Upper lobe of right lung (tissue), 1 donor: ENCODE measurements around the gene FKBP2. TPM values are rescaled to one million over a fixed set of nuclear protein-coding genes. Genes with fewer than 3 reads are reported as not detected.

Experiments
- ATAC-seq: fragments of 200-7000 bp; cut with Tn5 transposase; one replicate; pipeline ENCODE4 v1.9.1; 2020; ENCODE audit warnings: mild to moderate bottlenecking, moderate library complexity
- DNase-seq: peaks from one replicate; pipeline ENCODE4 v3.0.0-alpha.2; 2020
- H3K27ac ChIP-seq: fragments of 200-600 bp; one replicate; pipeline ENCODE4 v1.8.0; 2022
- H3K27me3 ChIP-seq: fragments of 200-600 bp; one replicate; pipeline ENCODE4 v1.8.0; 2022; ENCODE audit warnings: mild to moderate bottlenecking
- H3K36me3 ChIP-seq: fragments of 200-600 bp; one replicate; pipeline ENCODE4 v1.8.0; 2022
- H3K4me1 ChIP-seq: fragments of 200-600 bp; one replicate; pipeline ENCODE4 v1.8.0; 2022
- H3K4me3 ChIP-seq: fragments of 200-600 bp; one replicate; pipeline ENCODE4 v1.8.0; 2022; ENCODE audit warnings: mild to moderate bottlenecking
- H3K9me3 ChIP-seq: fragments of 200-600 bp; one replicate; pipeline ENCODE4 v1.8.0; 2022
- CTCF ChIP-seq: fragments of 200-600 bp; IDR thresholded peaks from one replicate; pipeline ENCODE4 v1.8.0; 2022; ENCODE audit warnings: antibody characterized with exemption
- intact Hi-C: fragments of 100-400 bp; cut with DNase I; formaldehyde crosslinking; loops from one replicate; pipeline ENCODE4 v1.11.0; 2022
- total RNA-seq: library from RNA; stranded (reverse); fragmentation: NEBNext Ultra II Directional; extraction: Animal tissue kit (Norgen Biotek cat#: 25700); gene quantifications from one replicate; pipeline ENCODE4 v1.2.1, GENCODE V29; 2021
- donor health status: DM: no; HTN: yes; CAD: no; lungs with severe emphysema.

FKBP2 gene
- total RNA-seq, 1 donor from 2014 or later, result 53.9 TPM

GRCh38 chr11:64261556-64262080 is 20.7 kb downstream of the FKBP2 start:
- H3K27me3 ChIP-seq, result no peaks in the 10 kb centered on the region
- no peak for ATAC-seq
- no peaks in the 10 kb centered on the region for H3K9me3 ChIP-seq
- peaks cover 79% of the 10 kb centered on the region for H3K36me3 ChIP-seq
- no peak for TF ChIP-seq CTCF
- intact Hi-C loops, result no loop called here
- no peak for DNase-seq
- no peak overlapping the region for H3K4me3 ChIP-seq
- H3K27ac ChIP-seq, result no peak overlapping the region
- H3K4me1 ChIP-seq, result no peaks in the 10 kb centered on the region

- H3K4me1 ChIP-seq, result peaks cover 5% of the 10 kb centered on the region
- H3K9me3 ChIP-seq, result no peaks in the 10 kb centered on the region
- H3K4me3 ChIP-seq, result no peak overlapping the region
- peaks cover 74% of the 10 kb centered on the region for H3K36me3 ChIP-seq
- no peak for TF ChIP-seq CTCF
- DNase-seq, result peak; percentile 64
- H3K27me3 ChIP-seq, result no peaks in the 10 kb centered on the region
- intact Hi-C loops, result no loop called here
- H3K27ac ChIP-seq, result no peak overlapping the region
- ATAC-seq, result no peak
Observed at GRCh38 chr11:64262271-64263002, 21.5 kb downstream of the FKBP2 start.

- intact Hi-C loops, result no loop called here
- peaks cover 13% of the 10 kb centered on the region for H3K4me1 ChIP-seq
- H3K9me3 ChIP-seq, result no peaks in the 10 kb centered on the region
- H3K4me3 ChIP-seq, result no peak overlapping the region
- no peak for ATAC-seq
- H3K27ac ChIP-seq, result no peak overlapping the region
- H3K27me3 ChIP-seq, result no peaks in the 10 kb centered on the region
- H3K36me3 ChIP-seq, result peaks cover 68% of the 10 kb centered on the region
- TF ChIP-seq CTCF, result no peak
- DNase-seq, result peak; percentile 65
Observed at GRCh38 chr11:64263021-64263946, 22.4 kb downstream of the FKBP2 start.

- no peaks in the 10 kb centered on the region for H3K9me3 ChIP-seq
- no peak for ATAC-seq
- intact Hi-C loops, result no loop called here
Observed at GRCh38 chr11:64263947-64264317, 23.0 kb downstream of the FKBP2 start.

GRCh38 chr11:64264371-64264852 is 23.5 kb downstream of the FKBP2 start:
- ATAC-seq (no peak), DNase-seq (no peak)
- TF ChIP-seq CTCF, result no peak
- Histone ChIP-seq H3K4me3 (no peak overlapping the region), H3K27ac (no peak overlapping the region), H3K27me3 (no peaks in the 10 kb centered on the region), H3K9me3 (no peaks in the 10 kb centered on the region), H3K36me3 (peaks cover 56% of the 10 kb centered on the region), H3K4me1 (peaks cover 20% of the 10 kb centered on the region)
- intact Hi-C loops, result no loop called here

More at GRCh38 chr11:64263947-64264317, 23.0 kb downstream of the FKBP2 start:
- no peak for TF ChIP-seq CTCF
- no peak for DNase-seq
- H3K36me3 ChIP-seq, result peaks cover 61% of the 10 kb centered on the region
- H3K27ac ChIP-seq, result no peak overlapping the region
- H3K27me3 ChIP-seq, result no peaks in the 10 kb centered on the region
- H3K4me3 ChIP-seq, result no peak overlapping the region
- peaks cover 20% of the 10 kb centered on the region for H3K4me1 ChIP-seq
